ENCODE measurements around the gene DLG2.

The DLG2 gene

DNA sequence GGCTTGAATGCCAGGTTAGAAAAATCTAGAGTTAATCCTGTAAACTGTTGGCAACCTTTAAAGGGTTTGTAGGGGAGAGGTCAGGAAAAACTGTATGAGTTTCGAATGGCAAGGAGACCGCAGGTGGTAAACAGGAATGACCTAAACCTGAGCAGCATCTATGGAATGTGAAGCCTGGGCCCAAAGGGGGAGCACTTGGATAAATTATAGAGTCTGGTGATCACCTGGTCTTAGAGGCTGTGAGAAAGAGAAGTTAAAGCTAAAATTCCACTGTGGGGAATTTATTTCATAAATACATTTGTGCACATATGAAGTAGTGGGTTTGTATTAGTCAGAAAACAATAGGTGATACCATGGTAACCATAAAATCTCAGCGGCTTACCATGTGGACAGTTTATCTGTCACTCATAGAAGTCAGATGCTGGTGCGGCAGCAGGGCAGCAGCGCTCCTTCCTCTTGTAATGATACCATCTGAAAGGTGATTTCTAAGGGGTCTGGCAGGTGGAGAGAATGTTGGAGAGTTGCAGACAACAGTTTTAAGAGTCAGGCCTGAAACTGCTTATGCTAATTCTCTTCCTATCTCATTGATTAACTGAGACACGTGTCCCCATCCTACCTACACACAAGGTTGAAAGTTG is 1236.6 kb downstream of the DLG2 start:
- no peak for DNase-seq (ENCODE audit: low read depth, low spot score)
- no peak overlapping the region for H3K4me3 ChIP-seq (ENCODE audit: low read depth, low read length)
- CTCF ChIA-PET, result interaction anchor here (0.9 kb wide), 1 partner anchor 175 kb away, joined by 3 read pairs; no protein-coding TSS in a partner anchor
- no peak for TF ChIP-seq CTCF (IDR thresholded peaks at IDR 0.05; ENCODE audit: insufficient read depth, low read length, missing control alignments)
- POLR2A ChIA-PET, result no interaction called here

- H3K4me3 ChIP-seq (ENCODE audit: low read depth, low read length), result no peak overlapping the region
- TF ChIP-seq CTCF (IDR thresholded peaks at IDR 0.05; ENCODE audit: insufficient read depth, low read length, missing control alignments), result no peak
- no peak for DNase-seq (ENCODE audit: low read depth, low spot score)
- ChIA-PET POLR2A (no interaction called here), CTCF (interaction anchor here (0.9 kb wide), 1 partner anchor 176 kb away, joined by 3 read pairs; no protein-coding TSS in a partner anchor)
Observed at GRCh38 chr11:84389696-84390095, 1237.4 kb downstream of the DLG2 start.

GRCh38 chr11:84384731-84385130 is 1242.4 kb downstream of the DLG2 start:
- no peak overlapping the region for H3K4me3 ChIP-seq (ENCODE audit: low read depth, low read length)
- peak; percentile 21 for DNase-seq (ENCODE audit: low read depth, low spot score)
- ChIA-PET POLR2A (no interaction called here), CTCF (interaction anchor here (1.0 to 3.2 kb wide), 9 partner anchors 10 to 547 kb away, joined by 4 to 39 read pairs (median 9); no protein-coding TSS in a partner anchor)
- peak; percentile 74 for TF ChIP-seq CTCF (IDR thresholded peaks at IDR 0.05; ENCODE audit: insufficient read depth, low read length, missing control alignments)

DNA sequence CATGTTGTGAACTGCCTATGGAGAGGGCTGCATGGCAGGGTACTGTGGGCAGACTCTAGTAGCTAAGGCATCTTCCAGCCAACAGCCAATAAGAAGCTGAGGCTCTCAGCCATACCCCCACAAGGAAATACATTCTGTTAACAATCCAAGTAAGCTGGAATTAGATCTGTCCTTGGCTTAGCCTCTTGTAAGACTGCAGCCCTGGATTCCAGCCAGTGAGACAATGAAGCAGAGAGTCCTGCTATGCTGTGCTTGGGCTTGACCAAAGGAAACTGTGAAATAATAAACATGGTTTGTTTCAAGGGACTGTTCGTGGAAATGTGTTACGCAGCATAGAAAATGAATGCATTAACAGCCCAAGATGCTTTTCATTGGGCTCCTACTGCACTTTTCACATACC is 1243.6 kb downstream of the DLG2 start:
- DNase-seq (ENCODE audit: low read depth, low spot score), result no peak
- ChIA-PET POLR2A (no interaction called here), CTCF (interaction anchor here (0.7 to 3.2 kb wide), 10 partner anchors 8 to 546 kb away, joined by 3 to 39 read pairs (median 6); no protein-coding TSS in a partner anchor)
- no peak overlapping the region for H3K4me3 ChIP-seq (ENCODE audit: low read depth, low read length)
- no peak for TF ChIP-seq CTCF (IDR thresholded peaks at IDR 0.05; ENCODE audit: insufficient read depth, low read length, missing control alignments)

DNA sequence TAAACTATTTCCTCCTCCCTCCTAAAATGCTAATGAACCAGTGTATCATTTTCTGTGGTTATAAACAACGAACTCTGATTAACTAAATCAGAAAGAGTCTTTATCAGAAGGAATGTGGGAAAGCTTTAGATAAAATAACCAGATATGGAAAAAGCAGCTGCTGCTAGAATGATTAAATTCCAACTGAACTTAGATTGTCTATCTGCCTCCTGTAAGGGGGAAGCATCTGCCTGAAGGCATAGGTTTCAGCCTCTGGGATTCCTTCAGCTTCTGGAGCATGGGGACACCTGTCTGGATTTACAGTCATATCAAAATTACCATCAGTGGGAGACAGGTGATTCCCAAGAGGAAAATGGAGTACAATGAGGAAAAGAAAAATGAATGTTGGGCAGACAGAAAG is 1245.5 kb downstream of the DLG2 start:
- ChIA-PET CTCF (interaction anchor here (1.0 to 2.4 kb wide), 2 partner anchors 143 to 545 kb away, joined by 4 to 6 read pairs; no protein-coding TSS in a partner anchor), POLR2A (no interaction called here)
- no peak for DNase-seq (ENCODE audit: low read depth, low spot score)
- H3K4me3 ChIP-seq (ENCODE audit: low read depth, low read length), result no peak overlapping the region
- no peak for TF ChIP-seq CTCF (IDR thresholded peaks at IDR 0.05; ENCODE audit: insufficient read depth, low read length, missing control alignments)

DNA sequence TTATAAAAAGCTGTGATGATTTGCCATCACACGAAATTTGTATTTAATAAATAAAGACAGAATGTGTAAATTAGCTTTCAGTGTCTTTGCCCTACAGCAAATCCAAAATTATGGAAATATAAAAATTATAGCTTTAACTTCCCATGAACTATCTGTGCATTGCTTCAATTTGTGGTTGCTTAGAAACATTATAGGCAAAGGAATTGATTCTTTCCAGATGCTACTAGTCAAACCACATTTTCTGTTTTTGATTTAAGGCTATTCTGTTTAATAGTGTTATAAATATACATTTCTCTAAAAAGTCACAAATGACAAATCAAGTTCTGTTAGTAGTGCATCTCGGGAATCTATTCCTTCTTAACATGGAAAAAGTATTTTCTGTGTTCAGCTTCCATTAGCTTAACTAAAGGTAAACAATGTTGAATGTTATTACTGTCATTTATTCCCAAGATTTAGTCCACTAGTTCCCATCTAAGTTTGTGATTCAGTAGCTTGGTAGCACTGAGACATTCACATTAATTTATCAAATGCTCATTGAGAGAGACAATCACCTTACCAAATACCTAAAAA is 1254.7 kb downstream of the DLG2 start:
- H3K4me3 ChIP-seq (ENCODE audit: low read depth, low read length), result no peak overlapping the region
- POLR2A ChIA-PET, result no interaction called here
- no peak for TF ChIP-seq CTCF (IDR thresholded peaks at IDR 0.05; ENCODE audit: insufficient read depth, low read length, missing control alignments)
- CTCF ChIA-PET, result interaction anchor here (2.3 kb wide), 1 partner anchor 12 kb away, joined by 6 read pairs; no protein-coding TSS in a partner anchor
- no peak for DNase-seq (ENCODE audit: low read depth, low spot score)
